B cell (primary cell): ENCODE results near the gene OXGR1.

Source experiments
- EZH2 ChIP-seq: IDR thresholded peaks from 2 replicates; pipeline ENCODE4 v1.6.1; 2012; ENCODE audit warnings: borderline replicate concordance, low read depth, mild to moderate bottlenecking, moderate library complexity, low read length; ENCODE audit not compliant: insufficient read depth, poor library complexity, severe bottlenecking
- TF ChIP-seq, protein P1 (sequence below): fragments of 200-600 bp; IDR thresholded peaks from one replicate; pipeline ENCODE4 v1.8.0; 2022; ENCODE audit warnings: antibody characterized with exemption, mild to moderate bottlenecking

GRCh38 chr13:97018029-97018819 is 23.9 kb upstream of the OXGR1 start:
- TF ChIP-seq, protein P1, sequence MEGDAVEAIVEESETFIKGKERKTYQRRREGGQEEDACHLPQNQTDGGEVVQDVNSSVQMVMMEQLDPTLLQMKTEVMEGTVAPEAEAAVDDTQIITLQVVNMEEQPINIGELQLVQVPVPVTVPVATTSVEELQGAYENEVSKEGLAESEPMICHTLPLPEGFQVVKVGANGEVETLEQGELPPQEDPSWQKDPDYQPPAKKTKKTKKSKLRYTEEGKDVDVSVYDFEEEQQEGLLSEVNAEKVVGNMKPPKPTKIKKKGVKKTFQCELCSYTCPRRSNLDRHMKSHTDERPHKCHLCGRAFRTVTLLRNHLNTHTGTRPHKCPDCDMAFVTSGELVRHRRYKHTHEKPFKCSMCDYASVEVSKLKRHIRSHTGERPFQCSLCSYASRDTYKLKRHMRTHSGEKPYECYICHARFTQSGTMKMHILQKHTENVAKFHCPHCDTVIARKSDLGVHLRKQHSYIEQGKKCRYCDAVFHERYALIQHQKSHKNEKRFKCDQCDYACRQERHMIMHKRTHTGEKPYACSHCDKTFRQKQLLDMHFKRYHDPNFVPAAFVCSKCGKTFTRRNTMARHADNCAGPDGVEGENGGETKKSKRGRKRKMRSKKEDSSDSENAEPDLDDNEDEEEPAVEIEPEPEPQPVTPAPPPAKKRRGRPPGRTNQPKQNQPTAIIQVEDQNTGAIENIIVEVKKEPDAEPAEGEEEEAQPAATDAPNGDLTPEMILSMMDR: peak; percentile 94
- no peak for TF ChIP-seq EZH2
